ENCODE results near the gene CSTPP1.

- no peak for TF ChIP-seq CTCF (IDR thresholded peaks at IDR 0.05)
- no peak for TF ChIP-seq POLR2A (IDR thresholded peaks at IDR 0.05)
Observed at GRCh38 chr11:46898396-46899095, 38.0 kb upstream of the CSTPP1 start.

Measured in Peyer's patch (tissue), 4 donors.